IgD-negative memory B cell (primary cell): Measurements from ENCODE around the gene HMCN2. TPM values are rescaled to one million over a fixed set of nuclear protein-coding genes. Genes with fewer than 3 reads are reported as not detected.
"Not testable (repeated sequence)": the region's sequence is repeated elsewhere in the genome, so short reads cannot be mapped to it uniquely, and the experiment has no call there.

ENCODE experiments used
- H3K27ac Mint-ChIP-seq, 3 donors: one replicate each; pipeline ENCODE4 v1.8.0; 2020 to 2022; ENCODE audit warnings: mild to moderate bottlenecking in 3 of 3, mixed read lengths in 3 of 3, moderate library complexity in 1 of 3
- H3K27me3 Mint-ChIP-seq: one replicate; pipeline ENCODE4 v1.8.0; 2021; ENCODE audit warnings: mixed read lengths
- H3K36me3 Mint-ChIP-seq: one replicate; pipeline ENCODE4 v1.8.0; 2020; ENCODE audit warnings: mild to moderate bottlenecking, mixed read lengths
- H3K4me1 Mint-ChIP-seq, 3 donors: one replicate each; pipeline ENCODE4 v1.8.0; 2020 to 2022; ENCODE audit warnings: mixed read lengths in 3 of 3, mild to moderate bottlenecking in 1 of 3
- H3K4me3 Mint-ChIP-seq, 4 donors: one replicate each; pipeline ENCODE4 v1.8.0; 2020 to 2022; ENCODE audit warnings: mild to moderate bottlenecking in 4 of 4, mixed read lengths in 4 of 4, moderate library complexity in 3 of 4
- H3K9me3 Mint-ChIP-seq, 3 donors: one replicate each; pipeline ENCODE4 v1.8.0; 2020 to 2021; ENCODE audit warnings: mixed read lengths in 3 of 3, mild to moderate bottlenecking in 1 of 3
- polyA plus RNA-seq: library from polyadenylated mRNA; unstranded; fragments of 300-500 nt; fragmentation: Illumina TruSeq; gene quantifications from one replicate; pipeline ENCODE4 v1.2.3, GENCODE V29; 2021

The HMCN2 gene
- polyA plus RNA-seq, 1 donor from 2014 or later = not detected

- H3K27me3 Mint-ChIP-seq = no peaks in the 10 kb centered on the region
- no peak overlapping the region for H3K27ac Mint-ChIP-seq
- H3K4me1 Mint-ChIP-seq = peaks cover 16 to 19% (median 18%) of the 10 kb centered on the region in 3 donors
- H3K9me3 Mint-ChIP-seq = no peaks in the 10 kb centered on the region
- peaks cover 2% of the 10 kb centered on the region for H3K36me3 Mint-ChIP-seq
- peak overlapping the region in 1 of 4 donors; percentile 68 for H3K4me3 Mint-ChIP-seq
These were observed 20.9 kb upstream of the HMCN2 start for GRCh38 chr9:130244548-130245165.

- Mint-ChIP-seq H3K27me3 (no peaks in the 10 kb centered on the region), H3K27ac (no peak overlapping the region), H3K4me1 (peaks cover 10 to 11% (median 11%) of the 10 kb centered on the region in 3 donors), H3K9me3 (no peaks in the 10 kb centered on the region), H3K4me3 (no peak overlapping the region), H3K36me3 (peaks cover 2% of the 10 kb centered on the region)
These were observed 20.1 kb upstream of the HMCN2 start for GRCh38 chr9:130245474-130245873.

- Mint-ChIP-seq H3K36me3 (peaks cover 2% of the 10 kb centered on the region), H3K27ac (no peak overlapping the region), H3K4me1 (peaks cover 5 to 7% (median 6%) of the 10 kb centered on the region in 3 donors), H3K9me3 (peaks cover 0 to 3% (median 0%) of the 10 kb centered on the region in 3 donors), H3K27me3 (no peaks in the 10 kb centered on the region), H3K4me3 (no peak overlapping the region)
These were observed 19.4 kb upstream of the HMCN2 start for GRCh38 chr9:130246126-130246525.

DNA sequence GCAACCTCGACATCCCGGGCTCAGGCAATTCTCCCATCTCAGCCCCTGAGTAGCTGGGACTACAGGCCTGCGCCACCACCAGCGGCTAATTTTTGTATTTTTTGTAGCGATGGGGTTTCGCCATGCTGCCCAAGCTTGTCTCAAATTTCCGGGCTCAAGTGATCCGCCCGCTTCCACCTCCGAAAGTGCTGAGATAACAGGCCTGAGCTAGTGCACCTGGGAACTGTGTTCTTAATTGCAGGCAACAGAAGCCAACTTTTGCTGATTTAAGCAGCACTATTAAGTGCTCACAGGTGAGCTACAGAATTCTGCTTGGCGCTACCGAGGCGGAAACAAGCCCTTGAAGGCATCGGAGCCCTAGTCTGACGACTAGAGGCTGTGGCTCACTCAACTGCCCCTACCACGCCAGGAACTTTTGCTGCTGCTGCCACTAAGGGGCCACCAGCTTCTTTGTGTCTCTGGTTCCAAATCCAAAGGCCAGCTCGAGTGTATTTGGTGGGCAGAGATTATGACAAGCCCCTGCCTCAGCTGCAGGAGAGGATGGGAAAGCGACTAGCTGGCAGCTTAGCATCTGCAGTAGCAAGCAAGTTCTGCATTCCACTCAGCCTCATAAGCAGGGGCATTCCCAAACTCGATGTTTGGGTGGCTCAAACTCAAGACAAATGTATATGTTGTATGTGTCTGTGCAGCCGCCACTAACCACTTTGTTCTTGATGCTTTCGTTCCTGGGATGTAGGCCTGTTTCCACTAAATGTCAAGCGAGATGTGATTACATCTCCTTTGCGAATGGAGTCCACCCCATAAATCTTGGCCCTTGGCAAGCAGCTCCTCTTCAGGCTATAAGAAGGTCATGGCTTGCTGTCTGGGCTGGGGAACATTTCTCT is 10.6 kb upstream of the HMCN2 start:
- no peak overlapping the region for H3K27ac Mint-ChIP-seq
- H3K27me3 Mint-ChIP-seq = peaks cover 21% of the 10 kb centered on the region
- peaks cover 0 to 5% (median 3%) of the 10 kb centered on the region in 3 donors for H3K9me3 Mint-ChIP-seq
- H3K4me3 Mint-ChIP-seq = peak overlapping the region in 1 of 4 donors; percentile 51
- H3K36me3 Mint-ChIP-seq = no peaks in the 10 kb centered on the region
- H3K4me1 Mint-ChIP-seq = no peaks in the 10 kb centered on the region

DNA sequence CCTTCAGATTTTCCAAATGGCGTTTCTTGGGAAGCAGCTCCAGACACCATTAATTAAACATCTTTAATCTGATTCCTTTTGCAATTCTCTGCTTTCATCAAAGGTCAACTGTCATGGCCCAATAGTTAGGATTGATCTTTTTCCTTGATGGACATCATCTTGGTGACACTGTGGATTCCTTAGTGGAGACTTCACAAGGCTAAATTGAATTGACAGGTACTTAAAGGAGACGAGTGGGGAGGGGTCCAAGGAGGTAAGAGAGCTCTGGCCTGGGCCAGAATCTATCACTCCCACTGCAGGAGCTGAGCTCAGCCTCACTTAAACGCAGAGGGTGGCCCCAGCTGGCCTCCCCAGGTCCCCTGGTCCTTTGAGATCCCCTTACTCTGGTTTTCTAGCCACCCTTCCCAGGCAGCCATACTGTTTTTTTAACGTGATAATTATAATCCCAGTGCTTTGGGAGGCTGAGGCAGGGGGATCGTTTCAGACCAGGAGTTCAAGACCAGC is 9.9 kb upstream of the HMCN2 start:
- peak overlapping the region in 1 of 4 donors; percentile 51 for H3K4me3 Mint-ChIP-seq
- H3K9me3 Mint-ChIP-seq = peaks cover 0 to 5% (median 3%) of the 10 kb centered on the region in 3 donors
- H3K27me3 Mint-ChIP-seq = peaks cover 26% of the 10 kb centered on the region
- H3K36me3 Mint-ChIP-seq = no peaks in the 10 kb centered on the region
- H3K27ac Mint-ChIP-seq = no peak overlapping the region
- H3K4me1 Mint-ChIP-seq = no peaks in the 10 kb centered on the region

DNA sequence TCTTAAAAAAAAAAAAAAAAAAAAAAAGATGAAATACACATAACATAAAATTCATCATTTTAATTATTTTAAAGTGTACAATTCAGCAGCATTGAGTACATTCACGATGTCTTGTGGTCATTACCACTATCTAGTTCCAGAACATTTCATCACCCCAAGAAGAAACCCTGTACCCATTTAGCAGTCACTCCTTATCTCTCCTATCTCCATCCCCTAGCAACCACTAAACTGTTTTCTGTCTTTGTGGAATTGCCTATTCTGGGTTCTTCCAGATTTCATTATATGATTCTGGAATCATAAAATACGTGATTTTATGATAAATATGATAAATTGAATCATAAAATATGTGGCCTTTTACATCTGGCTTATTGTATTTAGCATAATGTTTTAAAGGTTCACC is 8.9 kb upstream of the HMCN2 start:
- Mint-ChIP-seq H3K27me3 (peaks cover 32% of the 10 kb centered on the region), H3K4me3 (no peak overlapping the region), H3K4me1 (no peaks in the 10 kb centered on the region), H3K27ac (no peak overlapping the region), H3K9me3 (peaks cover 0 to 3% (median 2%) of the 10 kb centered on the region in 3 donors), H3K36me3 (no peaks in the 10 kb centered on the region)

GRCh38 chr9:130258137-130258536 is 7.4 kb upstream of the HMCN2 start:
- H3K9me3 Mint-ChIP-seq, H3K4me3 Mint-ChIP-seq, H3K27ac Mint-ChIP-seq, H3K4me1 Mint-ChIP-seq, H3K36me3 Mint-ChIP-seq: not testable (repeated sequence)
- H3K27me3 Mint-ChIP-seq = peaks cover 32% of the 10 kb centered on the region

GRCh38 chr9:130259044-130259443 is 6.5 kb upstream of the HMCN2 start:
- no peak overlapping the region for H3K4me3 Mint-ChIP-seq
- H3K36me3 Mint-ChIP-seq = no peaks in the 10 kb centered on the region
- no peaks in the 10 kb centered on the region for H3K4me1 Mint-ChIP-seq
- peaks cover 41% of the 10 kb centered on the region for H3K27me3 Mint-ChIP-seq
- no peak overlapping the region for H3K27ac Mint-ChIP-seq
- peaks cover 0 to 3% (median 2%) of the 10 kb centered on the region in 3 donors for H3K9me3 Mint-ChIP-seq

DNA sequence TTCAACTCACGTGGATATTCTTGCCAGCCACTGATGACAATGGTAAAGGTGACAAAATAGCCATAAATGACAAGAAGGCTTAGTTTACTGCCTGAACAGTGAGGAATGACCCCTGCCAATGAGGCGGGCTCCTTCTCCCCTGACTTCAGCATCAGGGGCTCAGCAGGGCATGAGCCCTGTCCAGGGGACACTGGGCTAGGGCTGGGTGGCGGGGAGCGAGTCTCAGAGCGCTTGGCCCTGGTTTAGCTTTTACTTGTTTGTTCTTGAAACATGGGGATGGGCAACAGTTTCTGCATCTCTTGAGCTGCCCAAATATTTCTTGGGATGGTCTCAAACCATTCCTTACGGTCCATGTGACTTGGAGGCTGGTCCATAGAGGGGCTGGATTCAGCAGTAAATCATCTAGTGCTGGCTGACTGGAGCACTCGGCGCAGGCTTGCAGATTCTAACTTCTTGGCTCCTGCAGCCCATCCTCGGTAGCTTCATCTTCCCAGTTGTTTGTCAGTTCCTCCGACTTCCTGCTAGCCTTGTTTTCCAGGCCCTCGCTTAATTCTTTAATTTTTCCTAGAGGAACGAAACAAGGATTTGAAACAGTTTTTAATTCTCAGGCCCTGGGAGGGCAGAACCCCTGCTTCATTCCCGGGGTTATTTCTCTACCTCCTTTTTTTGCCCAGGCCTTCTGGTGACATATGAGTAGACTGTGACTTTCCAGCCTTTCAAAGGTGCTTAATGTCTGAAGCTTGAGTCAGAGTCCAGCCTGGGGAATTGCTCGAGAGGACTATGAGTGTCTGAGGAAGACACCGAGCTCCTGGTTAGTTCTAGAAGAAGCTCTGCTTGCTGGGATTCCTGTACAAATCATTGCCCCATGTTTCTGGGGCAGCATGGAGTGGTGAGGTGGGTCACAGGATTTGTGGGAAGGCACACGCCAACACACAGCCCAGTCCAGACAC is 4.5 kb upstream of the HMCN2 start:
- Mint-ChIP-seq H3K9me3 (peaks cover 0 to 3% (median 2%) of the 10 kb centered on the region in 3 donors), H3K4me3 (no peak overlapping the region), H3K27me3 (peaks cover 52% of the 10 kb centered on the region), H3K36me3 (no peaks in the 10 kb centered on the region), H3K4me1 (peaks cover 0 to 2% (median 0%) of the 10 kb centered on the region in 3 donors), H3K27ac (no peak overlapping the region)

DNA sequence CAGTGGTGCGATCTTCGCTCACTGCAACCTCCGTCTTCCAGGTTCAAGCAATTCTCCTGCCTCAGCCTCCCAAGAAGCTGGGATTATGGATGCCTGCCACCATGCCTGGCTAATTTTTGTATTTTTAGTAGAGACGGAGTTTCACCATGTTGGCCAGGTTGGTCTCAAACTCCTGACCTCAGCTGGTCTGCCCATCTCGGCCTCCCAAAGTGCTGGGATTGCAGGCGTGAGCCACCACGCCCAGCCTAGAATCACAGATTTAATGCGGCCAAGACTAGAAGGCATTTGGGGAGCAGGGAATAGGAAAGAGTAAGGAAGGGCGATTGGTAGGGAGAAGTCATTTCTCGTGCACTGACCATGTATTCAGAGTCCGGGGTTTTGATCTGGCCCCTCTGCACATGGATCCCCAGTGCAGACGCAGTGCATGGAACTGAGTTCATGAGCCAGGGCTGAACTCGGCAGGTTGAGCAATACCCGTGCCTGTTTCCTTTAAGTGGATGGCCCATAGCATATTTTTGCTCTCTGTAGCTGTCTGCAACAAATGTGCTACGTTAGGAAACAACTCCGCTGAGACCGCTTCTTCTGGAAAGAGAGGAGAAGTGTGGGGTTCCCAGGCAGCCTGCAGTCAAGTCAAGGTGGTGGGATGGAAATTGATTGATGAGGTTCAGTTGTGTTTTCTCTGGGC is 3.4 kb upstream of the HMCN2 start:
- H3K36me3 Mint-ChIP-seq = no peaks in the 10 kb centered on the region
- peaks cover 0 to 2% (median 1%) of the 10 kb centered on the region in 3 donors for H3K4me1 Mint-ChIP-seq
- no peak overlapping the region for H3K27ac Mint-ChIP-seq
- peaks cover 0 to 3% (median 2%) of the 10 kb centered on the region in 3 donors for H3K9me3 Mint-ChIP-seq
- no peak overlapping the region for H3K4me3 Mint-ChIP-seq
- H3K27me3 Mint-ChIP-seq = peaks cover 63% of the 10 kb centered on the region

- Mint-ChIP-seq H3K27ac (no peak overlapping the region), H3K4me1 (peaks cover 0 to 2% (median 1%) of the 10 kb centered on the region in 3 donors), H3K36me3 (no peaks in the 10 kb centered on the region), H3K4me3 (no peak overlapping the region), H3K9me3 (peaks cover 0 to 3% (median 0%) of the 10 kb centered on the region in 3 donors), H3K27me3 (peaks cover 69% of the 10 kb centered on the region)
These were observed 2.8 kb upstream of the HMCN2 start for GRCh38 chr9:130262771-130263170.

GRCh38 chr9:130263601-130264413 is 1.8 kb upstream of the HMCN2 start:
- H3K27me3 Mint-ChIP-seq = peaks cover 72% of the 10 kb centered on the region

More at GRCh38 chr9:130263601-130264413, 1.8 kb upstream of the HMCN2 start:
- Mint-ChIP-seq H3K4me3 (no peak overlapping the region), H3K36me3 (no peaks in the 10 kb centered on the region), H3K9me3 (peaks cover 0 to 2% (median 0%) of the 10 kb centered on the region in 3 donors), H3K27ac (no peak overlapping the region), H3K4me1 (peaks cover 0 to 7% (median 3%) of the 10 kb centered on the region in 3 donors)
